GM06990 (cell line): Measurements from ENCODE around the gene TUB.

Experiments used
- DNase-seq: peaks from one replicate; pipeline ENCODE4 v3.0.0-alpha.2; 2011; ENCODE audit not compliant: insufficient read length; ENCODE audit errors: extremely low read depth
- H3K27me3 ChIP-seq: replicated peaks from 2 replicates; pipeline ENCODE4 v1.6.0; 2011; ENCODE audit warnings: low read length; ENCODE audit not compliant: control insufficient read depth, insufficient read depth
- H3K36me3 ChIP-seq: 2 replicates; pipeline ENCODE4 v1.5.1; 2011; ENCODE audit warnings: low read length; ENCODE audit not compliant: control insufficient read depth, insufficient read depth
- H3K4me3 ChIP-seq: replicated peaks from 2 replicates; pipeline ENCODE4 v1.5.1; 2011; ENCODE audit warnings: low read depth, mild to moderate bottlenecking, control low read depth, low read length
- TF ChIP-seq, protein P1 (sequence below): IDR thresholded peaks from 2 replicates; pipeline ENCODE4 v1.5.1; 2011; ENCODE audit warnings: low read length, control low read depth, mild to moderate bottlenecking, inconsistent platforms; ENCODE audit not compliant: insufficient read depth, poor library complexity, severe bottlenecking

The TUB gene

DNA sequence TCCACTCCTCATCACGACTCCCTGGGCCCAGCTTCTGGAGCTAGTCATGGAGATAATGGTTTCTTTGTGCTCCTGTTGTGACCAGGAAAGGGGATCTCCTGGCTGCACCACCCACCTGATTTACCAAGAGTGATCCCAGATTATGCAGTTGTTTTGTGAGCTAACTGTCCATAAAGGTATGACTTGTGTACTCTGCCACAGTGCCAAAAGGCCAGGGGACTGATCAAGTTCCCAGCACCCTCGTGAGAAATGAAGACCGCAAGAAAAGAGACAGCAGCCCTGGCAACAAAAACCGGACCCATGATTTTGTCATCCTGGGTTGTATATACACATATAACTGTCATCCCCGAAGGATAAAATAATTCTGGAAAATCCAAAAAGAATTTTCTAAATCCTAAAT is 26.6 kb downstream of the TUB start:
- no peaks in the 10 kb centered on the region for H3K27me3 ChIP-seq
- H3K4me3 ChIP-seq, result no peak overlapping the region
- no peak for DNase-seq
- no peaks in the 10 kb centered on the region; the same call in none of the 2 replicates for H3K36me3 ChIP-seq
- TF ChIP-seq, protein P1, sequence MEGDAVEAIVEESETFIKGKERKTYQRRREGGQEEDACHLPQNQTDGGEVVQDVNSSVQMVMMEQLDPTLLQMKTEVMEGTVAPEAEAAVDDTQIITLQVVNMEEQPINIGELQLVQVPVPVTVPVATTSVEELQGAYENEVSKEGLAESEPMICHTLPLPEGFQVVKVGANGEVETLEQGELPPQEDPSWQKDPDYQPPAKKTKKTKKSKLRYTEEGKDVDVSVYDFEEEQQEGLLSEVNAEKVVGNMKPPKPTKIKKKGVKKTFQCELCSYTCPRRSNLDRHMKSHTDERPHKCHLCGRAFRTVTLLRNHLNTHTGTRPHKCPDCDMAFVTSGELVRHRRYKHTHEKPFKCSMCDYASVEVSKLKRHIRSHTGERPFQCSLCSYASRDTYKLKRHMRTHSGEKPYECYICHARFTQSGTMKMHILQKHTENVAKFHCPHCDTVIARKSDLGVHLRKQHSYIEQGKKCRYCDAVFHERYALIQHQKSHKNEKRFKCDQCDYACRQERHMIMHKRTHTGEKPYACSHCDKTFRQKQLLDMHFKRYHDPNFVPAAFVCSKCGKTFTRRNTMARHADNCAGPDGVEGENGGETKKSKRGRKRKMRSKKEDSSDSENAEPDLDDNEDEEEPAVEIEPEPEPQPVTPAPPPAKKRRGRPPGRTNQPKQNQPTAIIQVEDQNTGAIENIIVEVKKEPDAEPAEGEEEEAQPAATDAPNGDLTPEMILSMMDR, result no peak

- TF ChIP-seq, protein P1, result no peak
- no peaks in the 10 kb centered on the region for H3K27me3 ChIP-seq
- no peaks in the 10 kb centered on the region; the same call in none of the 2 replicates for H3K36me3 ChIP-seq
- H3K4me3 ChIP-seq, result no peak overlapping the region
- DNase-seq, result no peak
These were observed 27.4 kb downstream of the TUB start for GRCh38 chr11:8108421-8108820.

DNA sequence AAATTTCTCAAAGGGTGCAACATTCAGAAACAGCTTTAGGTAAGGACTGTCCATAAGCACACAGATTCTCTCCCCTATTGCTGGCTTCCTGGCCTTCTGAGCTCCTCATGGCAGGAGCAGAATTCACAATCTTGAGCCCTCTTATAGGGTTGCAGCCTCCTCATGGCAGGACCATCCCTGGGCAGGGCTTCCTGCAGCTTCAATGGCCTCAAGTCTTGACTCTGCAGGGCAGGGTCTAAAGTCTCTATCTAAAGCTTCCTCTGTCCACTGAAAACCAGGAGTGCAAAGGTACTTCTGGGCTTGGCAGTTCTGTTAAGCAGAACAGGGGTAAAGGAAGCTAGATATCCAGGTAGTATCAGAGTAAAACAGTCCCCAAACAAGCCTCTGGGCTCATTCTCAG is 28.7 kb downstream of the TUB start:
- no peaks in the 10 kb centered on the region for H3K27me3 ChIP-seq
- no peak for DNase-seq
- no peaks in the 10 kb centered on the region; the same call in none of the 2 replicates for H3K36me3 ChIP-seq
- TF ChIP-seq, protein P1, result no peak
- H3K4me3 ChIP-seq, result no peak overlapping the region

DNA sequence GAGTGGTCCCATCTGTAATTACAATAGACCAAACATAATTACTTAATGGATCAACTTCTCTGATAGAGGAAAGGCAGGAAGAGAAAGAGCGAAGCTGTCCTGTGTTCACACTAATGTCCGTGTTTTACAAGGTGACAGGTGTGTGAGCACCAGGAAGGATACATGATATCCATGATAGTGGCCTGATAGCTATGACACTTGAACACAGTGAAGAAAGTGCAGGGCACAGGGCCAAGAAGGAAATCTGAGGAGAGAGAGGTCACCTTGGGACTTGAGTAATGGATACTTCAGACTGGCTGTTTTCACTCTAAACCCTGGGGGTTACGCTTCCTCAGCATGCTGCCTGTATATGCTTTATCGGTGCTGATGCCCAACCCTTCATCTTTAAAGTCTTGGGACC is 29.4 kb downstream of the TUB start:
- no peak for DNase-seq
- Histone ChIP-seq H3K4me3 (no peak overlapping the region), H3K36me3 (no peaks in the 10 kb centered on the region; the same call in none of the 2 replicates), H3K27me3 (no peaks in the 10 kb centered on the region)
- TF ChIP-seq, protein P1, result no peak

DNA sequence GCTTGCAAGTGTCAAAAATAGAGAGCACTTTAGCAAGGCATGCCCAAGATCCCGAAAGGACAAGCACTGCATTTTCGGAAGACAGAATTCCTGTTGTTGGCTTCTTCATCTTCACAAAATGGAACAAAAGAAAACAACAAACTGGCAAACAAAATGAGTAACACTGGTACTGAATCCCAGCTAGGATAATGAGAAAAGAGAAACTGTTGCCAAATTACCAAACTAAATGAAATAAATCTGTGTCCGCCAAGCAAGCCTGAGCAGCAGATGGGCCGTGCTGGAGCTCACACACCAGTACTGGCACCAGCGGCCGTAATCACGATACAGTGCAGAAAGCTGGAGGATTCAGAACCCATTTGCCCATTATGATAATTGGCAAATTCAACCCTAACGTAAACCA is 30.6 kb downstream of the TUB start:
- DNase-seq, result no peak

More for the DNA sequence above, 30.6 kb downstream of the TUB start:
- Histone ChIP-seq H3K27me3 (no peaks in the 10 kb centered on the region), H3K36me3 (no peaks in the 10 kb centered on the region; the same call in none of the 2 replicates), H3K4me3 (no peak overlapping the region)
- TF ChIP-seq, protein P1, result no peak
